HUDEP-2 (cell line): Measurements from ENCODE around the gene CAMTA1.

Source experiments
- DNase-seq, 76 experiments: peaks; one replicate each; lab custom pipeline; 2025; ENCODE audit not compliant: unreplicated experiment in 76 of 76; lab: John Stamatoyannopoulos, UW

CAMTA1 gene

GRCh38 chr1:7018826-7019225 is 233.6 kb downstream of the CAMTA1 start:
- no peak for DNase-seq

DNA sequence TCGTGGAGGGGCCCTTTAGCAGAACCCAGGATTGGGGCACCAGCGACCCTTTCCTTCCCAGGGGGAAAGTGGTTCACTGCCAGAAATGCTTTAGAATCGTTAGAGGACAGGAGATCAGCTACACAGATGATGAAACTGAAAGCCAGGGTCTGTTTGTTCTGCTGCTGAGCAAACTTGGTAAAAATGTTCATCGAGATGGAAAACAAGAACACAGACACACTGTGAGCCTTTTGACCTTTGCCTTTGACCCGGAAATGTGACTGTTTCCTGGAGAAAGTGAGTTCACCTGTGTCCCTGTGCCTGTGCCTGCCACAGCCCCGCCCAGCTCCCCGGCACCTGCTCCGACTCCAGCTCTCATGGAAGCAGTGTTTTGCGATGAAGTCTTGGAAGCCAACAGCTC is 234.3 kb downstream of the CAMTA1 start:
- DNase-seq: no peak

DNA sequence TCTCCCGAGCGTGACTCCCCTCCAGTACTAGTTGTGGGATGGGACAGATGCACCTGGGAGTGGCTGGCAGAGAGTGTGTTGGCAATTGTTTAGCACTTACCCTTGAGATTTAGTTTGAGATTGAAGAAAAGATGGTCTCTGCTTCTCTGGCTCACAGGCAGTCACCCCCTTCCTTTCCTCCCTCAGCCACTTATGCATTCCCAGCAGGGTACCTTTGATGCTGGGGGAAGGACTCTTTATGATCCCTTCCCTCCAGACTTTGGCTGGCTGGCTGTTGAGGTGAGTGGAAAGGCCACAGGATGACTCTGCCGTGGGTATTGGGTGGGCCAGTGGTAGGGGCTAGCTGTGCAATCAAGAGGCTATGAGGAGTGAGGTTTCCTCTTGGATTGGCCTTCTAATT is 236.8 kb downstream of the CAMTA1 start:
- no peak for DNase-seq

DNA sequence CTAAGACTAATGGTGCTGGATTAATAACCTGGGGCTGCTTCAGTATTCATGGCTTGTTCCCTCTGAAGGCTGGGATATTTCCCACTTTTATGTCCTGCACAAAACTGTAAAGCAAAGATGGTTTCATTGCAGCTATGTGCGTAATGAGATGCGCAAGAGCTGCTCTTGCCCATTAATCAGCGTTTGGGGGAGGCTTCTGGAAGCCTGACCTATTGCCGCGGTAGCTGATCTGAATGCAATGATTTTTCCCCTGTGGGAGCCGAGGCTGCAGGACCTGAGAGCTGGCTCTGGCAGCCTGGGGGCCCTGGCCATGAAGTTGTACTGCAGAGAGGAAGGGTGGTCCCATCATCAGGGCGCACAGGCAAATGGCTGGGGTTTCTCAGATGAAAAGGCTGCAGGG is 239.8 kb downstream of the CAMTA1 start:
- no peak for DNase-seq

GRCh38 chr1:7026169-7026568 is 240.9 kb downstream of the CAMTA1 start:
- DNase-seq: no peak

DNA sequence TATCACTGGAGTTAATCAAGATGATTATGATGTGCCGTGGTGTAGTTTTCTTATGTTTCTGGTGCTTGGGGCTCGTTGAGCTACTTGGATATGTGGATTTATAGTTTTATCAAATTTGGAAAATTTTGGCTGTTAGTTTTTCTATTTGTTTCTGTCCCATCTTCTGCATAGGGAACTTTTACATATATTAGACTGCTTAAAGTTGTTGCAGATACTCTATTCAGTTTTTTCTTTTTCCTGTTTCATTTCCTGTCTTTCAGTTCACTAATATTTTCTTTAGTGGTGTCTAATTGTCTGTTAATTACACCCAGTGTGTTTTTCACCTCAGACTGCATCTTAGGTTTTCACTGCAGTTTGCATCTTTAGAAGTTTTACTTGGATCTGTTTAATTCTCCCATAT is 247.7 kb downstream of the CAMTA1 start:
- DNase-seq: no peak

DNA sequence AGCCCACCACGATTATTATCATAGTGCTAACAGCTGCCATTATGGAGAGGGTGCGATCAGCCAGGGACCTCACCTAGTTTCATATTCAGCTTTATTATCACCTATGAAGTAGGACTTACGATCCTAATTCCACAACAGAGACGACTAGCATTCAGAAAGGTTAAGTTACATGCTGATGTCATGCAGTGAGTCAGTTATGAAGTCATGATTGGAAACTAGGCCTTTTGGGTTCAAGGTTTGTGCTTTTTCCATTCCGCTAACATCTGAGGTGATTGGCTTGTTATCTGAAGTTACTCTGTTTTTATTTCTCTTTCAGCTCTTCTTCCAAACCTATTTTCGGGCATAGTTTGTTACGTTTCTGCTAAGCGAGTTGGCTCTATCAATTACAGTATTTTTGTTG is 251.1 kb downstream of the CAMTA1 start:
- DNase-seq: no peak

- DNase-seq: no peak
These were observed 254.5 kb downstream of the CAMTA1 start for GRCh38 chr1:7039590-7040220.

DNA sequence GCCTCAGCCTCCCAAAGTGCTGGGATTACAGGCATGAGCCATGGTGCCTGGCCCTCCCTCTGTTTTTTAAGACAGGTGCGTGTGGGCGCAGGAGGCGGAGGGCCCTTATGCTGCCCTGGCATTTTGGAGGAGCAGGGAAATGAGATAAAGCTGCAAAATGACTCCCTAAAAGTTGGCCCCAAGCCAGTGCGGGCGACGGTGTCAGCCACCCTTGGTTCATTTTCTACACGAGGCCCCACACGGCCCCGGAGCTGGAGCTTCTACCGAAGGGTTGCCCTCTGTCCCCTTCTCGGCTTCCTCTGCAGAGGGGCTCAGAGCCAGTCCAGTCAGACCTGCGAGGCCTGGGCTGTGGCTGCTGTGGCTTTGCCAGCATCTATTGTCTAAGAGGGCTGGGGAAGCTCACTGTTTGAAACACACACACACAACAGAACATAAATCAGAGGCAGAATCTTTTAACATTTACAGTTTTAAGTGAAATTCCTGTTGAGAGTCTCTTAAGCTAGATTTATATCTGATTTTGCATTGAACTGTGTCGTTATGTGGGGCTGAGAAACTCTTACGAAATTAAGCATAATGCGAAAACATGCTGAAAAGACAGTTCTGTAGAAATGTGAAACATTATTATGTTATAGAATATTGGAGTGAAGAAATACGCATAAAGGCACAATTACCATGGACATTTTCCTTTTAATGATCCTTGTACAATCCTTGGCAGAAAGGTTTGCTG is 255.9 kb downstream of the CAMTA1 start:
- DNase-seq: no peak

DNA sequence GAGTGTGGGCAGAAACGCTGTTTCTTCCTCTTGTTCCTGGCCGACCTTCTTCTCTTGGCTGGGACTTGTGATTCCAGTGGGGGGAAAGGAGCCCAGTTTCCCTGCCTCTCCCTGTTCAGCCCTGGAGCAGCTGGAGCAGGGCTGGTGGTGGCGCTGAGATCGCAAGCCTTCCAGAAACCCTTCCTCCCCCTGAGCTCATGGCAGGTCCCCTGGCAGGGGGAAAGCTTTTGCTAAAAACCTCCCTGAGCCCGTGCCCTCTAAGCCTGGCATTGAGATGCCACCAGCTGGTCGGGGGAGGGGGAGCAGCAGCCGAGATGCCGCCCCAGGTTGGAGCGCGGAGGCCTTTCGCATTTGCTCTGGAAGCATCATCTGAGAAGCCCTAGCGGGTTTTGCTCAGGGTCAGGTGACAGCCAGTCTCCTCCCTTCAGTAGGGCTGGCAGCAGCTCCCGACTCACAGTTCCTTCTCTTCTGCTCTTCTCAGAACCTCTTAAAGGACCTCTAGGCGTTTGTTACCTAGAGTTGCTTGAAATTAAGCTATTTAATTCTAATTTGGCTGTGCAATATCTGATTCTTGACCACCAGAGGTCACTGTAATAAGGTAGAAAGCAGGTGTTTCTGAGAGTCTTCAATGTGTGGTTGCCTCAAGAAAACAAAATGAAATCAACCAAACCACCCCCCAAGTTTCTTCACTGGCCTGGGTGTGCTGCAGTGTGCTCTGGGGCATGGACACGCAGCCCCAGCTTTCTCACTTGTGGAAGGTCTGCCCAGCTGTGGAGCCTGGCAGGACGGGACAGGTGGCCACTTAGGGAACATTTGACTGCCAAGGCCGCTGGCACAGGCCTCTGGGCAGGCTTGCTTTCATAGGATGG is 257.3 kb downstream of the CAMTA1 start:
- DNase-seq: peak in 5 of 76 experiments; percentile 0 to 13 (median 2)

- no peak for DNase-seq
These were observed 257.9 kb downstream of the CAMTA1 start for GRCh38 chr1:7043191-7043549.

GRCh38 chr1:7043719-7044535 is 258.7 kb downstream of the CAMTA1 start:
- no peak for DNase-seq

DNA sequence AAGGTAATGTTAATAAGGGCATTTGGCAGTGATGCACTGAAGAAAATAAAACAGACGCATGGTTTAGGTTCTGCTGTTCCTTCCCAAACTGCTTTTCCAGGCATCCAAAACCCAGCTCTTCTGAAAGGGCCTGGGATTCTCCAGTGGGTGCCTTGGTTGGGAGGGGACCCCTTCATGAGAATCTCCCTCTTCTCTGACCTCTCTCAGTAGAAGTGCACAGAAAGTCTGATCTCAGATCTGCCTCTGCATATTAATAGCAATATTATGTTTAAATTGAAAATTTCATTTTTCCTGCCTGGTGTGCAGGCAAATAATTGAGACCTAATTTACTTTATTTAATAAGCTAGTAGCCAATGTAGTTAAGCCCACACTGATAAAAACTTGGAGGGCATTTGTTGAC is 260.6 kb downstream of the CAMTA1 start:
- DNase-seq: no peak

GRCh38 chr1:7046314-7046713 is 261.1 kb downstream of the CAMTA1 start:
- peak in 1 of 76 experiments; percentile 2 for DNase-seq

DNA sequence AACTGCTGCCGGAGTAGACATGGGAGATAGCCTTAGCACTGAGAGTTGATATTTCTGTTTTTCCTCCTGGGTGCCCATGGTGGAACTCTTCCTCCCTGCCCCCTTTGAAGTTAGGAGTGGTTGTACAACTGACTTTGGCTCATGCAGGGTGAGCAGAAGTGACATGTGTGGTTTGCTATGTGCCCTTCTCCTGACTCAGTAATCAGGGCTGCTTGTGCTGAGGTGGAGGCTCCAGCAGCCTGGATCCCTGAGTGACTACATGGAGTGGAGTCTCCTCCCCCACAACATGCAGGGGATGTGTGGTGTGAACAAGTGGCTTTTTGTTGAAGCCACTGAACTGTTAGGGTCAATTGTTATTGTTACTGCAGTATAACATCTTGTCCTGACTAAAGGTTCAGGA is 261.6 kb downstream of the CAMTA1 start:
- no peak for DNase-seq

DNA sequence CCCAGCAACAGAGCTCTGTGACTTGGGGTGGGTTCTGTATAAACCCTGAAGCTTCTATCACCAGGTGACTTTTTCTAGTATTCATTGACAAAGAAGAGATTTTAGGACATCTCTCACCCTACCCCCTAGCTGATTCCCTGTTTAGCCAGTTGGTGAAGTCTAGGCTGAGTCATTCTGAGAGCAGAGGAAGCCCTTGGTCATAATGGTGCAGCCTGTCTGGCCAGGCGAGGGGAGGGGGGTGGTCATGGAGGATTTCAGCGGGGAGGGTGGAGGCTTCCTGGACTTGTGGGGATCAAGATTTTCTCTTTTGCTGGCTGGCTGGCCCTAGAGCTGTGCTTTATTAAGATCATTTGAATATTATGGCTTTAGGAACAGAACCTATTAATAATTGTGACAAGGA is 262.6 kb downstream of the CAMTA1 start:
- DNase-seq: no peak

DNA sequence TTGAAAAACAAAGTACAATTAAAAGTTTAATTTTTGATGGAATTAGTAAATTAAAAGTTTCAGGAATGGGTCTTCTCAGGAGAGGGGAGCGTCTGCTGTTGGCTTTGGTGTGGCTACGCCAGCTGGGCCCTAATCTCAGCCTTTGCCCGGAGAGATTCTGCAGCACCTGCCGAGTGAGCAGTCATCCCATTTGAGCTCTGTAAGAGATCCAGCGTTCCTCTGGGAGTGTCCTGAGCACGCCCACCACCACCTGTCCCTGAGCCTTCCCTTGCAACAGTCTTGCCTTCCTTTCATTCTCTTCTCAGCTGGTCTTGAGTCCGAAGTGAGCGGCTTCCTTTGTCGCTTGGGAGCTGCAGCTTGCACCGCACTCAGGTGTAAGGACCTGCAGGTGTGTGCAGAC is 263.1 kb downstream of the CAMTA1 start:
- DNase-seq: no peak

GRCh38 chr1:7049913-7050625 is 264.8 kb downstream of the CAMTA1 start:
- DNase-seq: no peak

DNA sequence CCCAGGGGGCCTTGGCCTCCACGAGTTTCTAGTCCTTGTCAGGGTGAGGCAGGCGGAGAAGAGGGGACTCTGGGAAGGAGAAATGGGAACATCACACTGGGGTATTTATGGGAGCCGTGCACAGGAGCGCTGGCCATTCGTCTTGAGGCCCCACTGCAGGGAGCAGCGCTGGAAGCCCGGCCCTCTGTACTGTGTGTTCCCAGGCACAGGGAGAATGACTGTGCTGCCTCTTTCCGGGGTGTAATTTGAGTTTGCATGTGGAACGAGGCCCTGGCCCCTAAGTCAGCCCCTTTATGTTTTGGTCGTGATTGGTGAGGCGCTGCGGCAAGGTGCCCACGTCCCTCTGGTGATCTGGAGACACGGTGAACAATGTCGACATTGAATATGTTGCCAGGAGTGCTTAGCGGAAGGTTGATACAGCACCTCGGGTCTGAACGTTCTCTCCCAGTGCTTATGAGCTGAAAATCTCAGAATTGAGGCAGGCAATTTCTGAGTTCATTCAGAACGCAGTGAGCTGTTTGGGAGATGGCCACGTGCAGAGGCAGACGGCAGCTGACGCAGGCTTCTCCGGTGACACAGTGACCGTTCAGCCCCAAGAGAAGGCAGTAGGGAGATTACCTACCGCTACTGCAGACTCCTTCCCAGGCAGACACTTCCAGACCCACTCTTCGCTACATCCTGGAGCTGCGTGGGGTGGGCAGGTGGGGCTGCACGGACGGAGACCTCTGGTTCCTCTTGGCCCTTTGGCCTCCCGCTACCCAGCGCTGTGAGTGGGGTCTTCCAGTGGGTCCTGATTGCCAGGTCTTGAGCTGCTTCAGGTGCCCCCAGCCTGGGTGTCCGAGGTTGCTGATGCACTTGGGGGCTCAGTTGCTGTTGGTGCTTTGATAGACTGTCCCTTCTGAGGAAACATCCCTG is 265.8 kb downstream of the CAMTA1 start:
- DNase-seq: no peak
